ENCODE data around the gene TACR2.

The TACR2 gene

DNA sequence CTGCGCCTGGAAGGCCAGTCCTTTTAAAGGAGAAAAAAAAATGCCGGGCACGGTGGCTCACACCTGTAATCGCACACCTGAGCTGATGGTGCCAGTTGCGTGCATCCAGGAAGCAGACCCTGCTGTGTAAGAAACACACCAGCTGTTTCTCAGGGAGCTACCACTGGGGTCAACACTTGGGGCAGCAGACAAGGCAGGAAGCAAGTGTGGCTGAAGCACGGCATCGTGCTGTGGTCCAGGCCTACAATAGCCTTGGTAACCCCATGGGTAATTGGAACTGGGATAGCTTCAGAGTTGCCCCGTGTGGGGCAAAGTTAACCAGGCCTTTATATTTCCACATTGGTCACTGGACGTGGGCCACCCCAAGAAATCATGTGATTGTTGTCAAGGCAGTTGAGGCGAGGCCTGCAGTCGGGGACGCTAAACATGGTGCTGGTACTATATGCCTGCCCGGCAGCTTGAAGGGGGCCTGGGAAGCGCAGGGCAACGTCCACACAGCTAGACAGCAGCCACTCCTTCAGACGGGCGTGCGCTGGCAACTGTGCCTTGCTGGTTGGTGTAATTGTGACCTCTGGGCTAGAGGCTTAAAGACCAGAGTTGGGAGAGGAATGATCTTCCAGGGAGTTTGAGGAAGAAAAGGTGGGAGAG lies 2.5 kb upstream of the TACR2 start:
- DNase-seq (ENCODE audit: low read depth), result no peak

DNA sequence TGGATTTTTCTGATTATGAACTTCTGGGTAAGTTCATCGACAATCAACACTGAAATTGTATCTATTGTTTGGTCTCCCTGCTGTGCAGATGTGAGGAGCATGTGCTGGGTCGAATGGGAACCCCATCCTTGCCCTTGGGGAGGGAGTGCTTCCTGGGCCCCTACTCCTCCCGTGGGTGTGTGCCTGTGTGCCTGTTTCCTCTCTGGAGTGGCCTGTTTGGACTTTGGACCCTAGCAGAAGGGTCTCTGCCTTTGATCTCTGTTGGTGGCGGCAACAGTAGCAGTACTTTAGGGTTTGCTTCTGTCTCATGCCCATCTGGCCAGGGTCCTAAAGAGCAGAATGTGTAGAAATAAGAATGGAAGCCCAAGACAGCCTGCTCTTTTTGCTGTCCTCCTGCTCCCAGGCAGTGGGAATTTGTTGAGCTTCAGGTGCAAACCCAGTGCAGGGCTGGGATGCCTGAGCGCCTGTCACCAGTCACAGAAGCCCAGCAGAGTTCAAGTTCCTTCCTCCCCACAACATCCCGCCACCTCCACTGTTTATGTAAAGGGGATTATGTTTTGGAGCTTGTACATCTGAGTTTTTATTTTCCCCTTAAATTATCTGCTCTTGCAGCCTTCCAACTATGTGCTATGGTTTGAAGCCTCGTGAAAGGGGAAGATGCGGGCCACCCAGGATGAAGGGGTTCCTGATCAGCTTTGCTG lies 1.5 kb upstream of the TACR2 start:
- no peak for DNase-seq (ENCODE audit: low read depth)

DNA sequence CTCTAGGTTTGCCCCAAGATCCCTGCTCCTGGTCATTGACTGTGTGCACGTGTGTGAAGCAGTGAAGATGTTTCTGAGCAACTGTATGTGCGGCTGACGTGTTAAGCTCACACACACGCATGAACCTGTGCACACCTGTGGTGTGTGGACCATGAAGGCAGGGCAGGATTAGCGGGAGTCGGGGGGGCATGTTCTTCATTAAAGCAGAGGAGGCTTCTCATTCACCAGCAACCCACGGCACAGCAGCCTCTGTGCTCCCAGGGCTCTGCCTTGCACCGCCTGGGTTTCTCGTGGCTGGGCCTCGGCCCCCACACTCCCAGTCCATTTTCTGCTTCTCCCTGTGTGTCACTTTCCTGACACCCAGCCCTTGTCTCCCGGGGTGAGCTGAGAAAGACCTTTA lies 824 bp upstream of the TACR2 start:
- no peak for DNase-seq (ENCODE audit: low read depth)

DNA sequence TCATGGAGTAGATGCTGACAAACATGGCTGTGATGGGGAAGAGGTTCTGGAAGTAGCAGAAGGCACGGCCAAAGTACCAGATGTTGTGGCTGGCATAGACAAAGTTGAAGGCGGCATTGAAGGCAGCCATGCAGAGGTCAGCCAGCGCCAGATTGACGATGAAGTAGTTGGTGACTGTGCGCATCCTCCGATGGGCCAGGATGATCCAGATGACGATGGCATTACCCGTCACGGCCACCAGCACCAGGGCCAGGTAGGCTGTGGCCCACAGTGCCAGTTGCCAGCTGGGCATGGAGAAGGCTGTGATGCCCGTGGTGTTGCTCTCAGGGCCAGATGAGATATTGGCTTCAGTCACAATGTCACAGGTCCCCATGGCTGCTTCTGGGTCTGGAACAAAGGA lies 767 bp downstream of the TACR2 start:
- DNase-seq (ENCODE audit: low read depth), result no peak

DNA sequence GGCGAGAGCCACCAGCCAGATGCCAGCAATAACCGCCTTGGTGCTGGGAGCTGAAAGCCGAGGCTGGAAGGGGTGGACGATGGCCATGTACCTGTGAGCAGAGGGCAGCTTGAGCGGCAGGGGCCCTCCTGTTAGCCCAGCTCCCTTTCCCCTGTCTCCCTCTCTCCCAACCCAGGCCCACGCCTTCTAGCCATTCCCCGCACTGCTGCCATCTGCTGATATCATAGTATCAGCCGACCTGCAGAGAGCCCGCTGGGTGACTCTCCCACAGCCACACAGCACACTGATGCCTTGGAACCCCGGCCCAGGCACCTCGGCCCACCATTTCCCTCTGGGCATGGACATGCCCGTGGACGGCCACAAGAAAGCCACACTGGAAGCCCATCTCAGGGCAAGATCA lies 1.7 kb downstream of the TACR2 start:
- no peak for DNase-seq (ENCODE audit: low read depth)

DNA sequence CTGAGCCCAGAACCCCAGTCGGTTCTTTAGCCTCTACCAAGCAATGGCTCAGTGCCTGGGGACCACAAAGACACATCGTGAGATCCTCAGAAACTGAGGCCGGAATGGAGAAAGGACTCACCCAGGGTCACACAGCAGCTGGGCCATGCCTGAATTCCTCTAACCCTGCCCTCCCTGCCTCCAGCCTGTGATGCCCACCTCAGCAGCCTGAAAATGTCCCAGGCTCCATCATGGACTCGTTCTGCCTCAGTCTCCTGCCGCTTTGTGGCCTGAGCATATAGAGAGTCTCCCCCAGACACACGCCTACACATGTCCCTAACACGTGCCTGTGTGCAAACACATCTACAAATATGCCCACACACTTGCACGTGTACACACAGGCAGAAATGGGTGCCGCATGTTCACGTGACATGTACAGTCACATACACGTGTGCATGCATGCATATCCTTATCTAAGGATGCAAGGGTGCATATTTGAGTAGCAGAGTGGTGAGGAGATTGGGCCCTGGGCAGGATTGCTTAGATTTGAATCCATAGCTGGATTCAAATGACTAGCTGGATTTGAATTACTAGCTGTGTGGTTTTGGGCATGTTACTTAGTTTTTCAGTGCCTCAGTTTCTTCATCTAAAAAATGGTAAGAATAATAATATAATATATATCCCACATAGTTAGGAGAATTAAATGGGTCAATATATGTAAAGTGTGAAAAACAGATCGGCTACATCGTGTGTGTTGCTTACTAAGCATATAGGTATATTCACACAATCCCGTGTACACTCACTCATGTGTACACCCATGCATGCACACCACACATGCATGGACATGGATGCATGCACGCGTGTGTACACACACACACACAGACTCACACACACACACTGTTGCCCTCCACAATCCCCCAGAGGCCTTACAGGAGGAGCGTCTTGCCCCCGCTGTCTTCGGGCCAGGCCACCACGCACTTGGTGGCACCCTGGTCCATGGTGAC lies 2.4 kb downstream of the TACR2 start:
- DNase-seq (ENCODE audit: low read depth), result no peak

DNA sequence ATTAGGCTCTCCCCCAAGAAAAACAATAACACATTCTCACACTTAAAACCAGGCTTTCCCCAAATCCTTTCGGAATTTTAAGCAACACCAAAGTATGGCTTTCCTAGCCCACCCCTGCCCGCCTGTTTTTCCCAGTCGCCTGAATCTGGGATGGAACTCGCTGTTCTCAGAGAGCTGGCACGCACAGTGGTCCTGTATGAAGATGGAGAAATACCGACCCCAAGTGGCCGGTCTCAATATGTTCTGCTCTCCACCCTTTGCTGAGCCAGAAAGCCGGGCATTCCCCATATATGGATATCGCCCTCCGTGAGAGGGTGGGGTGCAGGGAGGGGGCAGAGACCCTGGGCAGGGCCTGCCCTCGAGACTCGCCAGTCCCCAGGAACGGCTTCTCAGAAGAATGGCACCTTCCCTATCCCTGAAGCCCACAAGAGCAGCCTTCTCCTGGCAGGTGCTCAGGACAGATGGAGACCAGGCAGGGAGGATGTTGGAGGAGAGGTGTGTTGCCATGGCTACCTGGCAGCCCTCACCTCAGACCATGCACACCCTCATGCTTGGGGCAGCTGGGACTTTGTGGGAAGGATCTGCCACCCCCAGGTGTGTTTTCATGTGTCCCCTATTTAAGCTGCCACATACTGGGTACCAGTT lies 3.4 kb downstream of the TACR2 start:
- DNase-seq (ENCODE audit: low read depth), result no peak

DNA sequence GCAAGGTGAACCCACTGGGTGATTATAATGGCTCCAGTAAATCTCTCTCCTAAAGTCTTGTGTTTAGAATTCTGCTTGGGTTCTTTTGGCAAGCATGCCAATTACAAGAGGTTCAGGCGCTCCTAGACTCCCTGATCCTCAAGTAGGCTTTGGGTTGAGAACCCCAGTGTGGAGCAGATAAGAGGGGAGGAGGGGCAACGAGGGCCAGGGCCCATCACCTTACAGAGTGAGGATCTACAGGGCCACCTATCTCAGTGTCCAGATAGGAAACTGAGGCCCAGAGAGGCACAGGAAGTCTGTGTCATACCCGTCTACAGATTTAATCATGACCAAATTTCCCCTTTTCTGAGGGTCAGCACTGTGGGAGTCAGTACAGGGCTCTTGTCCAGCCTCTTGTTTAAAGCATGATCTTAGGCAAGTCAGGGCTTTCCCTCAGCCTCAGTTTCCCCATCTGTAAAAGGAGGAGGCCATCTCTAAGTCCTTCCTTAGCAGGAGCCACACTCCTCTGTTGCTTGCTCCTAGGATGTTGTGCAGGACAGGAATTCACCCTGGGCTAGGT lies 4.4 kb downstream of the TACR2 start:
- DNase-seq (ENCODE audit: low read depth), result no peak

DNA sequence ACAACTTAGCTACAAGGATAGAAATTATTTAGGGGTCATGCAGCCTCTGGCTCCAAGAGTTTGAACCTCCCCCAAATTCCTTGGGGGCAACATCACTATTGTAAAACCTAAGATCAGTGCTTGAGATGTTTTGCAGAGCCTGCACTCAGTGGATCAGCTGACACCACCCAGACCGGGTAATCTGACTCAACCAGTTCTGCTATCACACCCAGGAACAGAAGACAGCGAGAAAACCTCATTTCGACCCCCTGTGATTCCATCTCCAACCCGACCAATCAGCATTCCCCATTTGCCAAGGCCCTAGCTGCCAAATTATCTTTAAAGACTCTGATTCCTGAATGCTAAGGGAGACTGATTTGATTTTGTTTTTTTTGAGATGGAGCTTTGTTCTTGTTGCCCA lies 5.2 kb downstream of the TACR2 start:
- no peak for DNase-seq (ENCODE audit: low read depth)

DNA sequence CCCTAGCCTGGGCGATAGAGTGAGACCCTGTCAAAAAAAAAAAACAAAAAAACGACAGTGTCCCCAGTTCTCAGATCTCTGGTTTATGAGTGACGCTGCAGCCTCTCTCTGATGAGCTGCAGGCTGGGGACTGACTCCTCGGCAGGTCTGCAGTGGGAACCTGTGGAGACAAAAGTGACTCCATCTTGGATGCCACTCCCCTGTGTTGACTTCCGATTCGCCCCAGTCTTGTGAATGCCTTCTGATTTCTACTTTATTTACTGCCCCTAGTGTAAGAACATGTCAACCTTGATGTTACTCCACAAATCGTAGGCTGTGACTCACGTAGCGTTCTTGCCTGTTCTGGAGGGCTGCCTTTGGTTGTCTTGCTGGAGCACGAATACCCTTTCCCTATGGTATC lies 6.2 kb downstream of the TACR2 start:
- no peak for DNase-seq (ENCODE audit: low read depth)

DNA sequence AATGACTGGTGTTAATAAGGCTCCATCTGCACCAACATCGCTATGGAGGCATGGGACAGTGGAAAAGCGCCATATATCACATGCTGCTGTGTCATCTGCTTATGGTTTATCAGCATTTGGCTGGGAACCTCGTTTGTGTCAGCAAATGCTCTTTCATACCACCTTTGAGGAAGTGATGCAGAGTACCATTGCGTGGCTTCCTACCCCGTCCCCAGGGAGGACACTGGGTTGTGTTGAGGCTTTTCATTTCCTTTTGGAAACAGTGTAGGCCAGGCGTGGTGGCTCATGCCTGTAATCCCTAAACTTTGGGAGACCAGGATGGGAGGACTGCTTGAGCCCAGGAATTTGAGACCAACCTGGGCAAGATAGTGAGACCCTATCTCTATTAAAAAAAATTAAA lies 6.8 kb downstream of the TACR2 start:
- DNase-seq (ENCODE audit: low read depth), result no peak

DNA sequence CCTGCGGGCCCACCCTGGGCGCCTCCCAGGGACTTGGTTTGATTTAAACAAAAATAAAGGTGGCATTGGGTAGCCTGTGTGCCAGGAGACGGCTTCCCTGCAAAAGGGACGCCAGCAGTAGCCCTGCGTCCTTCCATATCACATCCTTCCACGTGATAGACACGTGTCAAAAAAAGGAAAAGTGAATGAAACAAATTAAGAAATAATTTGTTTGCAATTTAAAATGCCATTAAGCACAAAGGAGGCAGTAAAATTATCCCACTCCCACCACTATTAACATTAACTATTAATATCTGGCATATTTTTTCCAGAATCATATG lies 7.6 kb downstream of the TACR2 start:
- no peak for DNase-seq (ENCODE audit: low read depth)

DNA sequence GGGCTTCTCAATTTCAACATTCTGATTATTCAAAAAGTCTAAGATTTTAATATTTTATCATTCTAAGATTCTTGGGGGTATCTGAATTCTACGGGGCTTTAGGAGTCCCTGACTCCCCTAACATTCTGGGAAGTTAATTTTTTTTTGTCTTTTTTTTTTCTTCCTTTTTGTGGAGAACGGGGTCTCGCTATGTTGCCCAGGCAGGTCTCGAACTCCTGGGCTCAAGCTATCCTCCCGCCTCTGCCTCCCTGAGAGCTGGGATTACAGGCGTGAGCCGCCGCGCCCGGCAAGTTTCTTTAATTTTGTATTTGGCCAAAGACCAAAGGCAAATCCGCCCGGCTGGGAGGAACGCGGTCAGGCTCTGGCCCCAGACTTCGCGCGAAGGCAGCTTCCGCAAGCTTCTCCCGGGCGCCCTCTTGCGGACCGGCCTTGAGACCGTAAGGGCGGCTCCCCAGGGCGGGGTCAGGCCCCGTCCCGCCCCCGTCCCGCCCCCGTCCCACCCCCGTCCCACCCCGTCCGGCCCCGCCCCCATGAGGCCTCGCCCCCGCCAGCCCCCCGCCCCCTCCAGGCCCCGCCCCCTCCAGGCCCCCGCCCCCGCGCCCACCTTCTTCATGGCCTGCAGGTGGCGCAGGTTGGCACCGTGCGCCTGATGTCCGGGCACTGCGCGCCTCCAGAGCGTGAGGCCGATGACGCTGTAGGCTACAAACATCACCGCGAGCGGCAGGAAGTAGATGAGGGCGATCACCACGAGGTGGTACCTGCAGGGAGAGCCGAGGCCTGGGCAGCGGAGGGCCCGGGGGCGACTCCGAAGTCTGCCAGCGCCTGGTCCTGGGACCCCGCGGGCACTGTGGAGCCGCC lies 8.2 kb downstream of the TACR2 start:
- peak; percentile 85 for DNase-seq (ENCODE audit: low read depth)

DNA sequence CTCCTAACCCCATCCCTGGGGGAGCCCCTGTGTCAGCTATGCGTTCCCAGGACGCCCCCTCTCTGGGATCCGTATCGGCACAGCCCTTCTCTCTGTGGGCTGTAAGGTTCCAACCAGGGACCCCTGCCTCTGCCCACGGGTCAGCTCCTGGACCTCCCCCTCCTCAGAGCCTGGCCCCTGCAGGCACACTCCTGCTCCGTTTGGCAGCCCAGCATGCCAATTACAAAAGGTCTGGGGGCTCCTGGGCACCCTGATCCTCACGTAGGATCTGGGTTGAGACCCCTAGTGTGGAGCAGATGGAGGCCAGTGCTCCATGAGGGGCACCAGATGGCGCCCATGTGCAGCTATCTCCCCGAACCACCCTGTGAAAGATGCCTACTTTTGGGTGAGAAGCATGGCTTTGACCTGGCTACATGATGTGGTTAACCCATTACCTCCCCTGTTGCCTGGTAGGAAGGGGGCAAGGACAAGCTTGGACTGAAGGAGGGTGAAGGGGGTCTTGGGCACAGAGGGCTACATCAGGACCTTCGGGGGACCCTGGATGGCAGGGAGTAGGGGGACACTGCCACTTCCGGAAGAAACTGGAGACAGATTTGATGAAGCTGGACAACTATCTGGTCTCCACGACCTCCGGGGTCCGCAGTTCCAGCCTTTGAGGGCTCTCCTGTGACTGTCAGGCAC lies 9.0 kb downstream of the TACR2 start:
- DNase-seq (ENCODE audit: low read depth), result no peak

DNA sequence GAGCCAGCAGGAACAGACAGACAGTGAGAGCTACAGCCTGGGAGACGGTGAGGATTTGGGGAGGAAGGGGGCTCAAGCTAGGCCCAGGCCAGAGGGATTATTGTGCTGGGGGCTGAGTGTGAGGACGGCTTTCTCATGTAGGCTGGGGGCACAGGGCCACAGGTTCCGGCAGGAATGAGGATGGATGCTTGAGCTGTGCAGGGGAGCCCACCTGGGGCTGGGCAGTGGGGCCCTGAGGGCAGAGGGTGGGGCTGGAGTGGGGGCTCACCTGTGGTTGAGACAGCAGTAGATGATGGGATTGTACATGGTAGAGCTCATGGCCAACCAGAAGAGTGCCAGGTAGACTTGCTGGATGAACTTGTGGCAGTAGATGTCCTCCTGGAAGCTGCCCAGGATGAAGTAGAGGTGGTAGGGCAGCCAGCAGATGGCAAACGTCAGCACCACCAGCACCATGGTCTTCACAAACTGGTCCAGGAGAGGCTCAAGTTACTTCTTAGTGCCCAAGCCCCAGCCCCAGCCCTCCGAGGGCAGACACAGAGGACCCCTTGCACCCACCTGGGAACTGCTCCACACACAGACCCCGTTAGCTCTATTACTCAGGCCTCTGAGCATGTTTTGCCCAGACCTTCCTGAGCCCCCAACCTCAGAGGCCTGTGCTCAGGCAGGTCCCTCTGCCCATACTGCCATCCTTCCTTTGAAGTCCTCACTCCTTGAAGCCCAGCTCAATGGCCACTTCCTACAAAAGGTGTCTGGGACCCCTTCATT lies 9.7 kb downstream of the TACR2 start:
- DNase-seq (ENCODE audit: low read depth), result no peak

DNA sequence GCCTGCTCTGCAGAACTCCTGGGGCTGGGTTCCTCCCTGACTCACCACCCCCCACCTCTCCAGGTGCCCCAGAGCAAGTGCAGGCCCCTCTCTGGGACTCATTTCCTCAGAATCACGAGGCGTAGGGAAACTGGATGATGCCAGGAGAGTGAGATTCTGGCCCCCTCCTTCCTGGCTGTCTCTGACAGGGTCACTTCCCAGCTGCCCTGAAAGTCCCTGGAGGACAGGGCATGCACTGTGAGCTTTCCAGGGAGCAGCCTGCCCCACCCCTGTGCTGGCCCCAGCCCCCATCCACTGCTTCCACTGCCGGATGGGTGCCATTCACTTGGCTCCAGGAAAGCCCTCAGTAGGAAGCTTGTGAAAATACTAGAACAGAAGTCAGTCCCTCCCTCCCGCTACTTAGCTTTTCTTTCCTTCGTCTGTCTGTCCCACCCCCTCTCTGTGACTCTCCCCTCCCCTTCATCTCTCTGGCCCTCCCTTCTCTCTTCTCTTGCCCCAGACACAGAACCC lies 10.4 kb downstream of the TACR2 start:
- no peak for DNase-seq (ENCODE audit: low read depth)

DNA sequence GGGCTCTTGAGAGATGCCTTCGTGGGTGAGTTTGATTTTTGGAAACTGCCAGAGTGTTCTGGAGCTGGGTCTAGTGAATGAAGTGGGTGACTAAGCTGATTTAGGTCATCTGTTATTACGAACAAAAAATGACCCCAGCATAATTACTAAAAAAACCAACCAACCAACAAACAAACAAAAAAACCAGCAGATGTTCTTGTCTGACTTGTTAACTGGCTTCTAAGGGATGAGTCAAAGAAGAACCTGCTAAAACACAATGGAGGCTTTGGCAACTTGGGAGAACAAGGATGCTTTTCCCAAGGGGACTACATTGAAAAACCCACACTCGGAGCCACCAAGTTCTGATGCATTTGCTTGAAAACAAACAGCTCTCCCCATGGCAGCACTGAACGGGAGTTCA lies 11.5 kb downstream of the TACR2 start:
- DNase-seq (ENCODE audit: low read depth), result no peak

DNA sequence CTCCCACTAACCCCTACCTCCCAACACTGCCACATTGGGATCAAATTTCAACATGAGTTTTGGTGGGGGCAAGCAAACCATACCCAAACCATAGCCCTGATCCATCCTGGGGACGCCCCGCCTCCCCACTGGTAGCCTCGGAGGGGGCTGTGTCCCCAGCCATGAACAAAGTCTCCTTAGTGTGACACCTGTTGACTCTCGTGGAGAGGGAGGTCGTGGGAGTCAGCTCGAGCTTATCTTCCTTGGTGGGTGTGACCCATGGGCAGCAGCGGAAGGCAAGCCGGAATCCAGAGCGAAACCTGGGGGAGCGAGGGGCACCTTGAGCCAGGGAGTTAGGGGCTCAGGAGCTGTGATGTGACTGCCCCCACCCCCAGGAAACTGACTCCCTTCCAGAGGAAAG lies 11.9 kb downstream of the TACR2 start:
- DNase-seq (ENCODE audit: low read depth), result no peak

DNA sequence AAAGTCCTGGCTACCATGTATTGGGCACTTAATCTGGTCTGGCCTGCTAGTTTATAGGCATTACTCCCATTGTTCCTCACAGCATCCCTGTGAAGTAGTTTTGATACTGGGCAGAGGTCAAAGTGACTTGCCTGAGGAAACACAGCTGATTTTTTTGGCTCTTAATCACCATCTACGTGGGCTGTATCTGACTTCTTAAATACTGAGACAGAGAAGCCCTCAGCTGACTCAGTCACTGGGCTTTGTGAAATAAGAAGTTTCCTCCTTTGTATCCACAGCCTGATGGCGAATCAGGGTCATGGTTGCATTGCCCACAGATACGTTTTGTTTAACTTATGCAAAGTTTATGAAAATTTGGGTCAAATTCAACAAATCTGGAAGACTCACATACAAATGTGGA lies 13.2 kb downstream of the TACR2 start:
- no peak for DNase-seq (ENCODE audit: low read depth)

DNA sequence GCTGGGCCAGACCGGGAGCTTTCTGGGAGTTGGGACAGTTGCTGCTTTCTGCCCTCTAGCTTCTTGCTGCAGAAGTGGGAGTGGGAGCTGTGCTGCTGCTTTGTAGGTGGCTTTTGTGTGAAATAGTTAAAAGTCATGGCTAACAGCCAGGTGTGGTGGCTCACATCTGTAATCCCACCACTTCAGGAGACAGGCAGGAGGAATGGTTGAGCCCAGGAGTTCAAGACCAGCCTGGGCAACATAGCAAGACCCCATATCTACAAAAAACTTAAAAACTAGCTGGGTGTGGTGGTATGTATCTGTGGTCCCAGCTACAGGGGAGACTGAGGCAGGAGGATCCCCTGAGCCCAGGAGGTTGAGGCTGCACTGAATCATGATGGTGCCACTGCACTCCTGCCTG lies 13.7 kb downstream of the TACR2 start:
- DNase-seq (ENCODE audit: low read depth), result no peak

Measured in activated T-helper 1 cell treated with Interleukin-2 at 50 U/mL for 16 hours (primary cell).